ENCODE data around the gene TUBGCP2.
A peak's percentile ranks its signal among the peaks of the same experiment; 100 is the strongest.

TUBGCP2 gene

GRCh38 chr10:133258066-133258817 is 50.4 kb downstream of the TUBGCP2 start:
- DNase-seq (ENCODE audit: low read depth, low spot score) = no peak
- TF ChIP-seq CTCF (IDR thresholded peaks at IDR 0.05; ENCODE audit: insufficient read depth, low read length, missing control alignments) = no peak
- ChIA-PET POLR2A (interaction anchor here (1.6 kb wide), 1 partner anchor 35 kb away, joined by 4 read pairs; no protein-coding TSS in a partner anchor), CTCF (interaction anchor here (1.1 to 3.3 kb wide), 4 partner anchors 9 to 321 kb away, joined by 3 to 10 read pairs (median 3); no protein-coding TSS in a partner anchor)
- H3K4me3 ChIP-seq (ENCODE audit: low read depth, low read length) = no peak overlapping the region

DNA sequence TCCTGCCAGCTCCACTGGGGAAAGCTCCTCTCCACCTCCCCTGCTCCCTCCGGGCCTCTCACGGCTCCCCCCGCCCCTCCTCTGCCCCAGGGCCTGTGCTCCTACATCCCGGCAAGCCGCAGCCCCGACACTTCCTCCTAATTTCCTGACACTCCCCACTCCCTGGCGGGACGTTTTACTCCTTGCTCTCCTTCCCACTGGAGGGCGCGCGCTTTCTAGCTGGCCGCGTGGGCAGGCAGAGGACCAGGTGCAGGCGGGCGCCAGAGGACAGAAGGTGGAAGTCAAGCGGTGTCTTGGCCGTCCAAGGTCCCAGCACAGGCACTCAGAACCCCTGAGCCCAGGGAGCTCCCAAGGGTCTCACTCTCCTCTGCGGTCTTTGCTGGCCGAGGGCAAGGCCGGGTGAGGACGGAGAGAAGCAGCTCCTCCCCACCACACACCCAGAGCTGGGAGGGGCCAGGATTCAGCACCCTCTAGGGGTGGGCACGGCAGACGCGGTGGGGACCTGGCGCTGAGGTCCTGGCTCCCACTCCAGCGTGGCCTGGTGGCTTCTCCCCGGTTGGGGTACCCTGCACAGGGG is 51.1 kb downstream of the TUBGCP2 start:
- DNase-seq (ENCODE audit: low read depth, low spot score) = no peak
- POLR2A ChIA-PET = interaction anchor here (0.7 kb wide), 1 partner anchor 101 kb away, joined by 3 read pairs; no protein-coding TSS in a partner anchor
- peak; percentile 32 for TF ChIP-seq CTCF (IDR thresholded peaks at IDR 0.05; ENCODE audit: insufficient read depth, low read length, missing control alignments)
- CTCF ChIA-PET = interaction anchor here (1.2 to 3.3 kb wide), 3 partner anchors 10 to 320 kb away, joined by 3 to 10 read pairs (median 3); no protein-coding TSS in a partner anchor
- H3K4me3 ChIP-seq (ENCODE audit: low read depth, low read length) = no peak overlapping the region

DNA sequence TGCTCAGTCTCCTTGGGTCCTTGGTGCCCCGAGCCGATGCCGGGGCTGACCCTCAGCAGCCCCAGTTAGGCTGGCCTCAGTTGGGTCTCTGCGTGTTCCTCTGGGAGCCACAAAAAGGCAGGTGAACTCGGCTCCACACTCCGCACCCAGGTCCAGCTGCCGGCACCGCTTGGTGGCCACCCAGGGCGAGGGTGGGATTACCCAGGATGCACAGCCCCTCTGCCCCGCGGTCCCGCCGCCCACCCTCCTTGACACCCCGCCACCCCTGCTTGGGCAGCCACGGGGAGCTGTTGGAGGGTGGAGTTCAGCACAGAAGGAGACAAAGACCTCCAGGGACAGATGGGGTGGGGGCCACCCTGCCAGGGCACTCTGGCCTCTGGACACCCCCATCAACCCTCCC is 53.3 kb downstream of the TUBGCP2 start:
- ChIA-PET POLR2A (no interaction called here), CTCF (interaction anchor here (0.9 kb wide), 1 partner anchor 9 kb away, joined by 3 read pairs; no protein-coding TSS in a partner anchor)
- DNase-seq (ENCODE audit: low read depth, low spot score) = no peak
- H3K4me3 ChIP-seq (ENCODE audit: low read depth, low read length) = no peak overlapping the region
- no peak for TF ChIP-seq CTCF (IDR thresholded peaks at IDR 0.05; ENCODE audit: insufficient read depth, low read length, missing control alignments)

GRCh38 chr10:133254421-133255120 is 54.1 kb downstream of the TUBGCP2 start:
- DNase-seq (ENCODE audit: low read depth, low spot score) = no peak
- H3K4me3 ChIP-seq (ENCODE audit: low read depth, low read length) = no peak overlapping the region
- no peak for TF ChIP-seq CTCF (IDR thresholded peaks at IDR 0.05; ENCODE audit: insufficient read depth, low read length, missing control alignments)
- CTCF ChIA-PET = no interaction called here
- POLR2A ChIA-PET = no interaction called here

DNA sequence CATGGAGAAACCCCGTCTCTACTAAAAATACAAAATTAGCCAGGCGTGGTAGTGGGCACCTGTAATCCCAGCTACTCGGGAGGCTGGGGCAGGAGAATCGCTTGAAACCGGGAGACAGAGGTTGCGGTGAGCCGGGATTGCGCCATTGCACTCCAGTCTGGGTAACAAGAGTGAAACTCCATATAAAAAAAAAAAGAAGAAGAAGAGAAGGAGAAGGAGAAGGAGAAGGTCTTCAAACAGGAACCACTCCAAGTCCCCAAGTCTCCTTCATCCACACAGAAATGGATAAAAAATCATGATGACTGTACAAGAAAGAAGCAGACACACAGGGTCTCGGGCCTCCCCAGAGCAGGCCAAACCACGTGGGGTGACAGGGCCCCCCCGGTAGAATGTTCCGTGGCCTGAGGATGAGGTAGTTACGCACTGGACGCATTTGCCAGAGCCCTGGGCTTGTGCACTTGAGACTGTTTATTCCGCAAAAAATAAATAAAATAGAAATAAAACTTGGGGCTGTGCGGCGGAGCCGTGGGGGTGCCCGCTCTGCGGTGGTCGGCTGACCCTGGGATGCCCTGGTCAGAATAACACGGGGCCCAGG is 55.2 kb downstream of the TUBGCP2 start:
- ChIA-PET CTCF (no interaction called here), POLR2A (no interaction called here)
- no peak for TF ChIP-seq CTCF (IDR thresholded peaks at IDR 0.05; ENCODE audit: insufficient read depth, low read length, missing control alignments)
- H3K4me3 ChIP-seq (ENCODE audit: low read depth, low read length) = no peak overlapping the region
- DNase-seq (ENCODE audit: low read depth, low spot score) = no peak

GRCh38 chr10:133252223-133252552 is 56.5 kb downstream of the TUBGCP2 start:
- no peak for DNase-seq (ENCODE audit: low read depth, low spot score)
- ChIA-PET CTCF (no interaction called here), POLR2A (no interaction called here)
- no peak for TF ChIP-seq CTCF (IDR thresholded peaks at IDR 0.05; ENCODE audit: insufficient read depth, low read length, missing control alignments)
- H3K4me3 ChIP-seq (ENCODE audit: low read depth, low read length) = no peak overlapping the region

Data from AG04449 (cell line).